GM12874 (cell line): ENCODE data around the gene KIF2B.

Source experiments
- TF ChIP-seq, protein P1 (sequence below): IDR thresholded peaks from 2 replicates; pipeline ENCODE4 v1.5.1; 2011; ENCODE audit warnings: low read depth, mild to moderate bottlenecking, control low read depth, low read length, moderate library complexity; ENCODE audit not compliant: insufficient read depth

KIF2B gene, protein sequence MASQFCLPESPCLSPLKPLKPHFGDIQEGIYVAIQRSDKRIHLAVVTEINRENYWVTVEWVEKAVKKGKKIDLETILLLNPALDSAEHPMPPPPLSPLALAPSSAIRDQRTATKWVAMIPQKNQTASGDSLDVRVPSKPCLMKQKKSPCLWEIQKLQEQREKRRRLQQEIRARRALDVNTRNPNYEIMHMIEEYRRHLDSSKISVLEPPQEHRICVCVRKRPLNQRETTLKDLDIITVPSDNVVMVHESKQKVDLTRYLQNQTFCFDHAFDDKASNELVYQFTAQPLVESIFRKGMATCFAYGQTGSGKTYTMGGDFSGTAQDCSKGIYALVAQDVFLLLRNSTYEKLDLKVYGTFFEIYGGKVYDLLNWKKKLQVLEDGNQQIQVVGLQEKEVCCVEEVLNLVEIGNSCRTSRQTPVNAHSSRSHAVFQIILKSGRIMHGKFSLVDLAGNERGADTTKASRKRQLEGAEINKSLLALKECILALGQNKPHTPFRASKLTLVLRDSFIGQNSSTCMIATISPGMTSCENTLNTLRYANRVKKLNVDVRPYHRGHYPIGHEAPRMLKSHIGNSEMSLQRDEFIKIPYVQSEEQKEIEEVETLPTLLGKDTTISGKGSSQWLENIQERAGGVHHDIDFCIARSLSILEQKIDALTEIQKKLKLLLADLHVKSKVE

DNA sequence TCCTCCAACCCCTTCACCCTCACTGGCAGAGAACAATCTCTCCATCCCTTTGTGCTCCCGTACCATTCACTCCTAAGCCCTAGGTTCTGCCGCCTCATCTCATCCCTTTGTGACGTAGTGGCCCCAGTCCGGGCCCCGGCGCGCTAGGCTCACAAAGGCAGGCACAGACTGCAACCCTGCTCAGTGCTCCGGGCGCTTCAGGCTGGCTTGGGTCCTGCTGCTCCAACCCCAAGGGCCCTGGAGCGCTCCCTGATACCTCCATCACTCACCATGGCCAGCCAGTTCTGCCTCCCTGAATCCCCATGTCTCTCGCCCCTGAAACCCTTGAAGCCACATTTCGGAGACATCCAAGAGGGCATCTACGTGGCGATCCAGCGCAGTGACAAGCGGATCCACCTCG, at the start of gene KIF2B:
KIF2B (plus strand) TSS at position 164 of the 400 bp plus-strand sequence; CDS start at position 271, 107 bp downstream.
- TF ChIP-seq, protein P1, sequence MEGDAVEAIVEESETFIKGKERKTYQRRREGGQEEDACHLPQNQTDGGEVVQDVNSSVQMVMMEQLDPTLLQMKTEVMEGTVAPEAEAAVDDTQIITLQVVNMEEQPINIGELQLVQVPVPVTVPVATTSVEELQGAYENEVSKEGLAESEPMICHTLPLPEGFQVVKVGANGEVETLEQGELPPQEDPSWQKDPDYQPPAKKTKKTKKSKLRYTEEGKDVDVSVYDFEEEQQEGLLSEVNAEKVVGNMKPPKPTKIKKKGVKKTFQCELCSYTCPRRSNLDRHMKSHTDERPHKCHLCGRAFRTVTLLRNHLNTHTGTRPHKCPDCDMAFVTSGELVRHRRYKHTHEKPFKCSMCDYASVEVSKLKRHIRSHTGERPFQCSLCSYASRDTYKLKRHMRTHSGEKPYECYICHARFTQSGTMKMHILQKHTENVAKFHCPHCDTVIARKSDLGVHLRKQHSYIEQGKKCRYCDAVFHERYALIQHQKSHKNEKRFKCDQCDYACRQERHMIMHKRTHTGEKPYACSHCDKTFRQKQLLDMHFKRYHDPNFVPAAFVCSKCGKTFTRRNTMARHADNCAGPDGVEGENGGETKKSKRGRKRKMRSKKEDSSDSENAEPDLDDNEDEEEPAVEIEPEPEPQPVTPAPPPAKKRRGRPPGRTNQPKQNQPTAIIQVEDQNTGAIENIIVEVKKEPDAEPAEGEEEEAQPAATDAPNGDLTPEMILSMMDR = no peak

DNA sequence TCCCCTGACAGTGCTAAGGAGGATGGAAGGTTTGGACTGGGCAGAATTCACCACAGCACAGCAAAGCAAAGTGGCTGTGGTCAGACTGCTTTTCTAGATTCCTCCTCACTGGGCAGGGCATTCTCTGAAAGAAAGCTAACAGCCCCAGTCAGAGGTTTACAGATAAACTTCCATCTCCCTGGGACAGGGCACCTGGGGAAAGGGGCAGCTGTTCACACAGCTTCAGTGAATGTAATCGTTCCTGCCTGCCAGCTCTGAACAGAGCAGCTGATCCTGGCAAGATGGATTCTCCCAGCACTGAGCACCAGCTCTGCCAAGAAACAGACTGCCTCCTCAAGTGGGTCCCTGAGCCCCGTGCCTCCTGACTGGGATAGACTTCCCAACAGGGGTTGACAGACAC, 42.4 kb upstream of the KIF2B start:
- TF ChIP-seq, protein P1 = no peak

DNA sequence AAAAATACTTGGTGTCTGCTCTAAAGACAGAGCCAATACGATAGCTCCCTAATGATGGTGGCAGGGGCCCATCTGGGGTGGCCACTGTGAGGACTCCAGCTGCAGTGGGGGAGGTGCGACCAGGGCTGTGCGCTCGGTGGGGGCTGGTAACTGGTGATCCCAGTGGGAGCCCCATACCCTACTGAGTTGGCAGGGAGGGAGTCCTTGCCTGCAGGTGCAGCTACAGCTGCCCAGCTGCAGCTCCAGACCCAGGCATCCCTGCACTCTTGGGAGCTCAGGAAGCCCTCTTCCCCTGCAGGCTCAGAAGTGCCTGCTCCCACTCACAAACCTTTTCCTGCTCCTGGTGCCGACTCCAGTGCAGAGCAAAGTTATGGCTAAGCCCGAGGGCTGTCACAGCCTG, 31.2 kb upstream of the KIF2B start:
- TF ChIP-seq, protein P1 = no peak

DNA sequence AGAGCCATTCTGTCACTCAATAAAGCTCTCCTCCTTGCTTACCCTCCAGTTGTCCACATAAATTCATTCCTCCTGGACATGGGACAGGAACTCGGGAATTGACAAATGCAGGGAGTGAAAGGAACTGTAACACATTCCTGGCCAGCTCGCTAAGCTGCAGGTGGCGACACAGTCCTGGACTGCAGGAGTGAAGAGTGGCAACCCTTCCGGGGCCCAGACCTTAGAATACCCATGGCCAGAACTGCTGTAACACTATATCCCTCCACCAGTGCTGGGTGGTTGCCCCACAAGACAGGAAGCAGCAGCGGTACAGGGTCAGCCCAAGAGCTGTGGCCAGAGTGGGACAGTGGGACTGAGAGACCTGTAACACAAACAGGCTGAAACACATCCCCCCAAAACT, 30.3 kb upstream of the KIF2B start:
- TF ChIP-seq, protein P1 = no peak

DNA sequence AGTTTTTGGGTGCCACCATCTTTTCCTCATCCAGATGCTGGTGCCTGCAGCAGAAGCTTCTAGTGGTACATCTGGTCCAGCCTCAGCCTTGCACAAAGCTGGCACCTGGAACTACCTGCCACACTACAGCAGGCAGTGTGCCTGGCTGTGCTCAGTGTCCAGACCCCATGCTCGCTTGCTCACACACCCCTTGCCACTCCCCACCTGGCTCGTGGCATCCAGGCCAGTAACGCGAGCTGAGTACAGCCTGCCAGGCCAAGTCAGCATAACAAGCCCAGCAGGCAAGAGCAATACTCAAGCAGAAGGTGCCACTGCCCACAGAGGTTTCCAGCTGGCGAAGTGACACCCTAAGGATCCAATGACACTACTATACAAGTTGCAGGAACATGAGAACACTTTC, 29.7 kb upstream of the KIF2B start:
- TF ChIP-seq, protein P1 = no peak

DNA sequence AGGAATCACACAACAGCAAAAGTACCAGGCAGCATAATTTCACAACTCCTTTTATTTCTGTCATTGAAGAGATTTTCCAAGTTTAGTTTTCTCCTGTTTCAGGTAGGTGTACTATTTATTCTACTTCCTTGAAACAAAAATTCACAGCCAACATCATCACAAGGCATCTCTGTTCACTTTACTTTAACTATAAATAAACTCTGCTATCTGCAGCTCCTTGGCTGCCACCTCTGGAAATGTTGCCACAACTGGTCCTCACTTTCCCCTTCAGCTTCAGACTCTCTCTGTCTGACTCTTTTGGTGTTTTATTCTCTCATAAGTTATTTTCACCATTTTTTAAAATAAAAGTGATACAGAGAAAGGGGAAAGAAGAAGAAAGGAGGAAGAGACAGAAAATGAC, 27.9 kb upstream of the KIF2B start:
- TF ChIP-seq, protein P1 = no peak

DNA sequence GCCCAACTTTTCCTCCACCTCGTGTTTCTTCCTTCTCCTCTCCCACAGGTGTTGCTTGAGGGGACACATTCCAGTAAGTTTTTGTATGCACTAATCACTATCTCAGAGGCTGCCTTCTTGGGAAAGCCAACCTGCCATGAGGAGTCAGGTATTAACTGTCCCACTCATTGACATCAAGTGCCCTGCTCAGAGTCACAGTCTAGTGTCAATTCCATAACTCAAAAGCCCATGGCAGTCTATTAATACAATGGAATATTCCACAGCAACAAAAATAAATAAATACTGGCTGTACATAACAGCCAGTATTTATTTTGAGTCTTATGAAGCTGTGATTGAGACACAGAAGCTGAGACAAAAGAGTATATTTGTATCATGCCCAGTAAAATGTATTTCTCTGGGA, 26.1 kb upstream of the KIF2B start:
- TF ChIP-seq, protein P1 = no peak
